DOHH2 (cell line): ENCODE results near the gene RUNX2.

ENCODE experiments used
- CTCF ChIP-seq: fragments of 200-600 bp; sonication (generic); IDR thresholded peaks from one replicate; pipeline ENCODE4 v1.5.1; 2014; ENCODE audit warnings: antibody characterized with exemption, mild to moderate bottlenecking, low read depth, low read length; ENCODE audit not compliant: poor library complexity, severe bottlenecking
- EZH2phosphoT487 ChIP-seq: fragments of 200-600 bp; sonication (generic); IDR thresholded peaks from 2 replicates; pipeline ENCODE4 v1.6.1; 2017; ENCODE audit warnings: borderline replicate concordance, mild to moderate bottlenecking, antibody characterized with exemption, low read length, moderate library complexity, mixed read lengths

GRCh38 chr6:45483501-45483900, 155.4 kb downstream of the RUNX2 start:
- TF ChIP-seq CTCF (no peak), EZH2phosphoT487 (no peak)
